ENCODE measurements around the gene CNKSR3.

CNKSR3 gene

GRCh38 chr6:154500769-154501577 lies 9.5 kb downstream of the CNKSR3 start:
- DNase-seq = no peak

GRCh38 chr6:154499855-154500589 lies 10.5 kb downstream of the CNKSR3 start:
- DNase-seq = no peak

- no peak for DNase-seq
Measured at GRCh38 chr6:154498340-154498934, 12.0 kb downstream of the CNKSR3 start.

- DNase-seq = no peak
Measured at GRCh38 chr6:154496793-154497517, 13.5 kb downstream of the CNKSR3 start.

- DNase-seq = no peak
Measured at GRCh38 chr6:154496186-154496585, 14.3 kb downstream of the CNKSR3 start.

GRCh38 chr6:154494592-154495311 lies 15.7 kb downstream of the CNKSR3 start:
- DNase-seq = no peak

GRCh38 chr6:154491567-154492470 lies 18.7 kb downstream of the CNKSR3 start:
- DNase-seq = no peak

- no peak for DNase-seq
Measured at GRCh38 chr6:154489822-154490221, 20.7 kb downstream of the CNKSR3 start.

- DNase-seq = no peak
Measured at GRCh38 chr6:154488802-154489437, 21.6 kb downstream of the CNKSR3 start.

- DNase-seq = no peak
Measured at GRCh38 chr6:154488248-154488593, 22.3 kb downstream of the CNKSR3 start.

- no peak for DNase-seq
Measured at GRCh38 chr6:154487367-154488247, 22.9 kb downstream of the CNKSR3 start.

GRCh38 chr6:154485815-154486214 lies 24.7 kb downstream of the CNKSR3 start:
- no peak for DNase-seq

GRCh38 chr6:154484942-154485341 lies 25.5 kb downstream of the CNKSR3 start:
- DNase-seq = no peak

- DNase-seq = no peak
Measured at GRCh38 chr6:154482858-154483257, 27.6 kb downstream of the CNKSR3 start.

- DNase-seq = no peak
Measured at GRCh38 chr6:154481521-154482013, 28.9 kb downstream of the CNKSR3 start.

- no peak for DNase-seq
Measured at GRCh38 chr6:154479771-154480639, 30.5 kb downstream of the CNKSR3 start.

GRCh38 chr6:154479351-154479769 lies 31.1 kb downstream of the CNKSR3 start:
- no peak for DNase-seq

GRCh38 chr6:154478701-154479060 lies 31.8 kb downstream of the CNKSR3 start:
- no peak for DNase-seq

All from activated CD4-positive, CD25-positive, alpha-beta regulatory T cell (primary cell).